UCSD-AML1 (cell line): ENCODE data around the gene FLNB.

ENCODE experiments used
- DNase-seq: peaks from one replicate; lab custom pipeline; 2025; ENCODE audit not compliant: unreplicated experiment; lab: John Stamatoyannopoulos, UW

FLNB gene

GRCh38 chr3:58006661-58007060, 1.6 kb upstream of the FLNB start:
- no peak for DNase-seq

DNA sequence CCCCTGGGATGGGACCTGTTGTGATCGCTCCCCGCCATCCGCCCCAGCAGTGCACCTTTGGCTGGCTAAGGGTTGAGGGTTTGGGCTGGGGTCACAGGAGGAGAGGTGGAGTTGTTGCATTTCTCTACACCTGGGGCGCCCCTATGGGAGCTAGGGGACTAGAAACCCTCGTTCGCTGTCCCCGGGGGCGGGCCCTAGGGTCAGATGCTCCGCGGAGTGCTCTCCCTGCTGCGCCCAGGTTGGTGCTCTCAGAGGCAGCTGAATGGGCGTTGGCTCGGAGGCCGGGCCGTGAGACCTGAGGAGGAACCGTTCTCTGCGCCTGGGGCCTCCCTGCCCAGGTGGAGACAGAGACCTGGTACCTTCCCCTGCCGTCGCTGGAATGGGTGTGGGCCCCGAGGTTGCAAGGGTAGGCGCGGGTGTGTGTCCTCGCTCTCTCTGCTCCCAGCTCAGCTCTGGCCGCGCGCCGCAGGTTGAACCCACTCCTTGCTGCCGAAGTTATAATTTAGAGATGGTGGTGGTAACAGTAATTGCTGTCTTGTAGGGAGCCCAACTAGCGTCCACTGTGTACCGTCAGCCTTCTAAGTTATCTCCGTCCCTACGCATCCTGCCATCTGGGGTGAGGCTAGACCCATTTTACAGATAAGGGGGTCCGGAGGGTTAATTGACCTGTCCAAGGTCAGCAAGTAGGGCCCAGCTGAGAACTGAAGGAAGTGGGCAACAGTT, 965 bp downstream of the FLNB start:
- DNase-seq, result no peak

GRCh38 chr3:58009749-58010535, 1.7 kb downstream of the FLNB start:
- no peak for DNase-seq

- DNase-seq, result no peak
Observed at GRCh38 chr3:58010562-58010961, 2.3 kb downstream of the FLNB start.

GRCh38 chr3:58011580-58011979, 3.4 kb downstream of the FLNB start:
- no peak for DNase-seq

DNA sequence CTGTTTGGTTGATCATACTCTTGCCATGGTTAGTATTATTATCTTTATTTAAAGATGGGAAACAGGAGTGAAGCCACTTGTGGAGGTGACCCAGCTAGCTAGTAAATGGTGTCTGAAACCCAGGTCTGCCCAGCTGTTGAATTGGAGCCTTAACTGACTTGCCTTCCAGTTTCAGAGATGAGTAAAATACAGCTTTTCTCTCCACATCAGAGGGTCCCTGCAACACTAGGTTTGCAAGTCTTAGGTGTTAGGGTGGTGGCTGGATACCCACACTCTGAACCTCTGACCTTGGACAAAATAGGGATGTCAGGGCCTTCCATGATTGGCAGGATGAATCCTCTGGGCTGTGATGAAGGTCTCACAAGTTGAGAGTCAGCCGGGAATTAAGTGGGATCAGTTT, 4.1 kb downstream of the FLNB start:
- no peak for DNase-seq

DNA sequence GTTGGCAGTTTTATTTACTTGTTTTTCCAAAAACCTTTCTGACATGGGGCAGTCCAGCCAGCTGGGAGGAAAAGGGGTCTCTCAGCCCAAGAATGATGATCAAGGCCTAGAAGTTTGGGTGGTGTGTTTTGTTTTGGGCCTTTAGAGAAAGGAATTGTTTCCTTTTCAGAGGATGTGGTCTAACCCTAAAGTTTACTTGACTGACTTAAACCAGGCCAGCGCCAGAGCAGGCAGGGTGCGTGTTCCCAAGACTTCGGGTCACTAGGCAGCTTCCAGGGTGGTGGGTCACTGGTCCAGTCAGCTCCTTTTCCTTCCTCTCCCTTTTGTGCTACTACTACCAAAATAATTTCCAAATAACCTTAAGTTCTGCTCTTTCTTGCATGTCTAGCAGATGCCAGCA, 4.9 kb downstream of the FLNB start:
- DNase-seq, result no peak

GRCh38 chr3:58013973-58014649, 5.9 kb downstream of the FLNB start:
- no peak for DNase-seq

DNA sequence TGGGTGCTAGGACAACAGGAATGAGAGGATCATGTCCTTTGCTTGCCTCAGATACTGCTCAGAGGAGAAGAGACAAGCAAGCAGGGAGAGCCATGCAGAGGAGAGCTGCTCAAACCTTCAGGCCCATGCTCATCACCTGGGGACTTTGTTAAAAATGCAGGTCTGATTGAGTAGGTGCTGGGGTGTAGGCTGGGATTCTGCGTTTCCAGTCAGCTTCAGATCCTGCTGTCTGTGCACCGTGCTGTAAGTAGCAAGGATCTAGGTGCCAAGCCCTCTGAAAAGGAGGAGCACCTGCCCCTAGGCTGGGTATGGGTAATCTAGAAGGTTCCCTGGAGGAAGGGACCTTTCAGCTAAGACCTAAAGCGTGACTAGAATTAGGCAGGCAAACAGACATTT, 7.3 kb downstream of the FLNB start:
- DNase-seq, result no peak

DNA sequence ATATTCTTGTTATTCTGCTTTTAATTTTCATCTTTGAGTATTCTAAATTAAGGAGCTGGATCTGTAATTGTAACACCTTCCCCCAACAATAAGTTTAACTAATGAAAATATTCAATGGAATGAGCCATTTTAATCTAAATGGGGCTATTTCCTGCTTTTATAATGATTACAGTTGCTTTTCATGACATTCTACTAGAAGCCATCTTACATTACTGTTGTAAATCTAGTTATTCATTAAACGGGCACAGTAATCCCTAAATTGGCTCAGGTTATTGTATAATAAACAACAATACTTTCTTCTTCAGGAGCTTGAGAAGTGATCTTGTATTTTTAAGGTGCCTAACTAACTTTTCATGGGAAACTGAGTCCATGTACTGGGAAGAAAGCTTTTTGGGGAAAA, 8.5 kb downstream of the FLNB start:
- no peak for DNase-seq

GRCh38 chr3:58018892-58019742, 10.9 kb downstream of the FLNB start:
- DNase-seq, result no peak

DNA sequence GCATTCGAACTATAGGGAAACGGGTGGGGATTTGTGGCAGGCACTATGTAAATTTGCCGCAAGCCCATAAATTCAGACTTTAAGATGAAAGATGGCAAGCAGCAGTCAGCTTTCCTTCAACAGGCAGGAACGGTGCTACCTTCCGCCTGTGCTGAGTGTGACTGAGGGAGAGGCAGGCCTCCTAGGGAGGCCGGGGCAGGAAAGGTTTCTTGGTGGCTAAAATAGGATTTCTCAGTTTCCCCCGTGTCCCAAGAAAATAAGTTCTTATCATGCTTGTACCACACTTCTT, 12.5 kb downstream of the FLNB start:
- DNase-seq, result no peak

DNA sequence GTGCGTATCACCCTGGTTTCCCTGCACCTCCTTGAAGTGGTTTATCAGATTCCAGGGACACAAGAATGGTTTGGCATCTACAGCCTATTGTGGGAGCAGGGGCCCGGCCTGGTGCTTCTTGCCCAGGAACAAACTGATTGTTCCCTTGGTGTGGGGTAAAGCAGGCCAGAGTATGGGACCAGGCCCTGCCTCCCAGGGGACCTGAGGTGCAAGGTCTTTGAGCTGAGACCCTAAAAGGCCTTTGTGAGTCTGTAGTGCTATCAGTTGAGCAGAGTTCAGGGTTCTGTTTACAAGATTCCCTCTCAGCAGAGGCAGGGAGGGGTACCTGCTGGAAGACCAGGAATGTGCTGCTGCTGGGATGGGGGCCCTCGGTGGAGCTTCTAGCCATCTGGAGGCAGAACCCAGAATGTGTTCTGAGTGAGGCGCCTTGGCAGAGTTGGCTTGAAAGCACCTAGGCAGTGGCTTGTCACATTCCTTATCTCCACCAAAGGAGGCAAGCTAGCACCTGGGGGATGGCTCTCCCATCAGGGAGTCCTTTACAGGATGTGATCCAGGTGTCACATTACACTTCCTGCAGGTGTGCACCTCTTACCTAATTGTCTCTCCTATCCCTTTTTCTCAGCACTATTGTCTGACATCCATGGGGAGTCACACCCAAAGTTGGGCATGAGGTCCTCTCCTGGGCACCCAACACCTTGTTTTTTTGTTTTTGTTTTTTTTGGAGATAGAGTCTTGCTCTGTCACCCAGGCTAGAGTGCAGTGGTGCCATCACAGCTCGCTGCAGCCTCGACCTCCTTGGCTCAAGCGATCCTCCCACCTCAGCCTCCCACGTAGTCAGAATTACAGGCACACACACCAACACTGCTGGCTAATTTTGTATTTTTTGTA, 13.1 kb downstream of the FLNB start:
- DNase-seq, result no peak

- no peak for DNase-seq
Observed at GRCh38 chr3:58021962-58022361, 13.7 kb downstream of the FLNB start.

DNA sequence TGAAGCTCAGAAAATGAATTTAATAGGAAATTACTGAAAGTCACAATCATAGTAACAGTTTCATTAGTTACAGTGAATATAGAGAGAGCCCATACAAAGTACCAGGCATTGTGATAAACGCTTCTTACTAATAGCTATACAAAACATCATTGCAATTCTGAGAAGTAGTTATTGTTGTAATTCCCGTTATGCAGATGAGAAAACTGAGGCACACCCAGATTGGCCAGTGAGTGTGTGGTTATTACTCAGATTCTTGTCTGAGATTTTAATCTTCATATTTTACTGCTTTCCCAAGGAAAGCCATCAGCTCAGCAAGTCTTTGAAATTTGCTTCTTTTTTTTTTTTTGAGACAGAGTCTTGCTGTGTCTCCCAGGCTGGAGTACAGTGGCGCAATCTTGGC, 14.3 kb downstream of the FLNB start:
- DNase-seq, result no peak

- DNase-seq, result no peak
Observed at GRCh38 chr3:58023531-58023930, 15.3 kb downstream of the FLNB start.

DNA sequence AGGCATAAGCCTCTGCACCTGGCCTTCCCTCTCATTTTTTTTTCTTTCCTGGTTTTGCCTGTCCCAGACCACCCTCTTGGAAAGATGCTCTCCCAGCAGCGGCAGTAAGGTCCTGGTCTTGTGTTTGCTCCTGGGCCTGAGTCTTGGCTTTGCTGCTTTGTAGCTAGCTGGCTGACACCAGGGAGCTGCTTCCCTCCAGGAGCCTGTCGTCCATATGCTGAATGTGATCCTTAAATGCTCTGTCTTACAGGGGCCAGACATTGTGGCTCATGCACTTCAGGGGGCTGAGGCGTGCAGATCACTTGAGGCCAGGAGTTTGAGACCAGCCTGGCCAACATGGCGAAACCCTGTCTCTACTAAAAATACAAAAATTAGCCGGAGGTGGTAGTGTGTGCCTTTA, 17.2 kb downstream of the FLNB start:
- DNase-seq, result no peak

DNA sequence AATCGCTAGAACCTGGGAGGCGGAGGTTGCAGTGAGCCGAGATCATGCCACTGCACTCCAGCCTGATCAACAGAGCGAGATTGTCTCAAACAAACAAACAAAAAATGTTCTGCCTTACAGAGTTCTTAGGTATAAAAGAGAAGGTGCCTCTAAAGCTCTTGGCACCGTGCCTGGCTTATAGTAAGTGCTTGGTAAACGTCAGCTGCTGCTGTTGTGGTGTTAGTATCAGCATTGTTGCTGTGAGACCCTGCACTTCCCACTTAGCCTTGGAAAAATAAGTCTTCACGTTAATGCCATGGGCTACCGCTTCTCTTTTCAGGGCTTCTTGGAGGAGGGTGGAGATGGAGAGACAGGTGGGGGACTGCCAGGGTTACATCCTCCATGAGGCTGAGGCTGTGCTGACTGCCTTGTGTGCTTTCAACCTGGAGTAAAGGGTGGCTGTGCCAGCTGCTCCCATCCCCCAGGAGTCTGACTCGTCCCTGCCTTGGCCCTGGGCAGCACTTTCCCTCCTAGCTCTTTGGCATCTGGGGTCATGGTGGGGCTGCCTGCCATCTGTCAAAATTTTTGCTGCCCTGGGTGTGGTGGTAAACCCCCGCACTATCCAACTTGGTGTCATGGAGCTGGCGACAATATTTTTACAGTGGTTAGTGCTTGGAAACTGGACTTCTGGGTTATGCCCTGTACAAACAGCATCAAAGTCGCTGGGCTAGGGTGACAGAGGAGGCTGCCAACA, 17.8 kb downstream of the FLNB start:
- DNase-seq, result no peak

DNA sequence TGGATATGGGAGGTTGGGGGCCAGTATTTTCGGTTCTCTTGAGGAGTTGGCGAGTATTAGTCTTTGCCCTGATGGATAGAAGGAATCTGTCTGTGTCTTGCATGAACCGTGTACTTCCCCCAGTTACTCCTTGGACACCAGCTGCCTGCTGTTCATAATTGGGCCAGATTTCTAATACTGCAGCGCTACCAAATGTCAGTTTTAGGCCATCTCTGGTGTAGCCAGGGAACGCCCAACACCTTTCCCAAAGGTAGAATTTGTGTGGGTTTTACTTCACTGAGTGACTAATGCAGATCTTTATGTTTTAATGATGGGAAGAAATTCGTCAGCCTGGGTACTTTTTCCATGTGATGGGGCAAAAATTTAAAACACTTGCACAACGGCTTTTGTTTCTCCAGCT, 18.4 kb downstream of the FLNB start:
- no peak for DNase-seq
